Activated CD8-positive, alpha-beta T cell treated with anti-CD3 and anti-CD28 coated beads, Interleukin-2, amount 10 ng/mL, durations not matched to agents 7 days and 5 days (primary cell): Measurements from ENCODE around the gene CHST11. TPM values are rescaled to one million over a fixed set of nuclear protein-coding genes. Genes with fewer than 3 reads are reported as not detected.
A peak's percentile ranks its signal among the peaks of the same experiment; 100 is the strongest.

Source experiments
- ATAC-seq: fragments of 150-1000 bp; cut with Tn5 transposase; one replicate; pipeline ENCODE4 v1.10.0; 2021; ENCODE audit warnings: moderate library complexity
- CTCF ChIA-PET: fragments of 350-600 bp; sonication (Branson Sonifier 250); formaldehyde crosslinking; loops from one replicate; lab custom pipeline; 2021; ENCODE audit warnings: antibody characterized with exemption; lab: Charles Lee
- POLR2A ChIA-PET: fragments of 350-600 bp; sonication (Branson Sonifier 250); formaldehyde crosslinking; loops from one replicate; lab custom pipeline; 2021; ENCODE audit warnings: antibody characterized with exemption; lab: Charles Lee
- DNase-seq: peaks from one replicate; pipeline ENCODE4 v3.0.0-alpha.2; 2020
- H3K27ac Mint-ChIP-seq: one replicate; pipeline ENCODE4 v1.8.0; 2021; ENCODE audit warnings: mild to moderate bottlenecking, mixed read lengths
- H3K27me3 Mint-ChIP-seq: one replicate; pipeline ENCODE4 v1.8.0; 2021; ENCODE audit warnings: low read depth, mixed read lengths
- H3K36me3 Mint-ChIP-seq: one replicate; pipeline ENCODE4 v1.8.0; 2021; ENCODE audit warnings: low read depth, mixed read lengths
- H3K4me1 Mint-ChIP-seq: one replicate; pipeline ENCODE4 v1.8.0; 2021; ENCODE audit warnings: low read depth, mixed read lengths
- H3K4me3 Mint-ChIP-seq: one replicate; pipeline ENCODE4 v1.8.0; 2021; ENCODE audit warnings: mild to moderate bottlenecking, mixed read lengths
- H3K9me3 Mint-ChIP-seq: one replicate; pipeline ENCODE4 v1.8.0; 2022; ENCODE audit warnings: mixed read lengths; ENCODE audit not compliant: insufficient read depth
- total RNA-seq, 2 experiments: library from RNA; stranded (reverse); gene quantifications; one replicate each; pipeline ENCODE4 v1.2.3, GENCODE V29; 2021

The CHST11 gene
- total RNA-seq, result 10 to 100 TPM; 82.1 to 85.2 TPM

- peak; percentile 81 for DNase-seq
- Mint-ChIP-seq H3K36me3 (peaks cover 30% of the 10 kb centered on the region), H3K4me3 (peak within 1 kb of the TSS; percentile 99), H3K27ac (peak within 1 kb of the TSS; percentile 96), H3K27me3 (peaks cover 2% of the 10 kb centered on the region), H3K4me1 (peaks cover 41% of the 10 kb centered on the region), H3K9me3 (no peaks in the 10 kb centered on the region)
- CTCF ChIA-PET, result interaction anchor here (0.9 to 6.2 kb wide), 14 partner anchors 16 to 502 kb away, joined by 3 to 43 read pairs (median 5); partner anchors contain the start of gene SLC41A2
- ATAC-seq, result peak; percentile 71
- POLR2A ChIA-PET, result interaction anchor here (0.7 to 6.3 kb wide), 11 partner anchors 16 to 238 kb away, joined by 3 to 68 read pairs (median 4); no protein-coding TSS in a partner anchor
These were observed at the start of gene CHST11 for GRCh38 chr12:104456417-104456949. Gene CHST11 (plus strand): TSS chr12:104456948.

DNA sequence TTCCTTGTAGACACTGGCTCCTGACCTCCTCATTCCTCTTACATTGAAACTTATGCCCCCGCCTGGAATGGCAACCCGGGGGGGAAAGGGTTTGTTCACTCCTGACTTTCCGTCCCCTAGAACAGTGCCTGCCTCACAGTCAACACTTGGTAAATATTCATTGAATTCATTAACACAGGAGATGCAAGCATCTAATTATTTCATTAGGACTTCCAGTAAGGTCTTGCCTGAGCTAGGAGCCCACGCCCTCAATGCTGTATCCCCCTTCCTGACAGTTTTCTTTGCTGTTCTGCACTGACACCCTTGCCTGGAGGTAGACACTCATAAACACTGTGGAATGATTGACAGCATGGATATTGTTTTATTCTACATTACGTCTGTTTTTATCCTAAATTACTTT, 49.3 kb upstream of the CHST11 start:
- ChIA-PET POLR2A (interaction anchor here (0.6 kb wide), 1 partner anchor 66 kb away, joined by 3 read pairs; no protein-coding TSS in a partner anchor), CTCF (no interaction called here)
- Mint-ChIP-seq H3K27me3 (peaks cover 2% of the 10 kb centered on the region), H3K36me3 (no peaks in the 10 kb centered on the region), H3K4me3 (no peak overlapping the region), H3K9me3 (no peaks in the 10 kb centered on the region), H3K4me1 (no peaks in the 10 kb centered on the region), H3K27ac (no peak overlapping the region)
- DNase-seq (no peak), ATAC-seq (no peak)

- POLR2A ChIA-PET, result no interaction called here
- H3K36me3 Mint-ChIP-seq, result no peaks in the 10 kb centered on the region
- H3K27me3 Mint-ChIP-seq, result peaks cover 2% of the 10 kb centered on the region
- no peak overlapping the region for H3K4me3 Mint-ChIP-seq
- ATAC-seq (no peak), DNase-seq (no peak)
- no peaks in the 10 kb centered on the region for H3K4me1 Mint-ChIP-seq
- H3K27ac Mint-ChIP-seq, result no peak overlapping the region
- no peaks in the 10 kb centered on the region for H3K9me3 Mint-ChIP-seq
- CTCF ChIA-PET, result no interaction called here
These were observed 48.8 kb upstream of the CHST11 start for GRCh38 chr12:104407922-104408321.

DNA sequence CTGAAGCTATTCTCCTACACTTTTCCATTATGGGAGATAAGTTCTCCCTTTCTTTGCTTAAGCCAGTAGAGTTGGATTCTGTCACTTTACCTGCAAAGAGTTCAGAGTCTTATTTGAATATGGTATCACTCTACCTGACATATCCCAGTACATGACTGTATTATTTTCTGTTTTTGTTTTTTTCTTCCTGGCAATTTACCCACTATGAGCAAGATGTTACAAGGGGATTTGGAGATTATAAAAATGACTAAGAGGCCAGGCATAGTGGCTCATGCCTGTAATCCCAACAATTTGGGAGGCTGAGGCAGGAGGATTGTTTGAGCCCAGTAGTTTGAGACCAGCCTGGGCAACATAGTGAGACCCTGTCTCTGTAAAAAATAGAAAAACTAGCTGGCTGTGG, 46.4 kb upstream of the CHST11 start:
- Mint-ChIP-seq H3K36me3 (no peaks in the 10 kb centered on the region), H3K4me1 (no peaks in the 10 kb centered on the region), H3K27ac (no peak overlapping the region), H3K4me3 (no peak overlapping the region), H3K27me3 (peaks cover 2% of the 10 kb centered on the region), H3K9me3 (no peaks in the 10 kb centered on the region)
- DNase-seq, result no peak
- no peak for ATAC-seq
- POLR2A ChIA-PET, result no interaction called here
- CTCF ChIA-PET, result interaction anchor here (1.5 kb wide), 1 partner anchor 29 kb away, joined by 4 read pairs; no protein-coding TSS in a partner anchor

DNA sequence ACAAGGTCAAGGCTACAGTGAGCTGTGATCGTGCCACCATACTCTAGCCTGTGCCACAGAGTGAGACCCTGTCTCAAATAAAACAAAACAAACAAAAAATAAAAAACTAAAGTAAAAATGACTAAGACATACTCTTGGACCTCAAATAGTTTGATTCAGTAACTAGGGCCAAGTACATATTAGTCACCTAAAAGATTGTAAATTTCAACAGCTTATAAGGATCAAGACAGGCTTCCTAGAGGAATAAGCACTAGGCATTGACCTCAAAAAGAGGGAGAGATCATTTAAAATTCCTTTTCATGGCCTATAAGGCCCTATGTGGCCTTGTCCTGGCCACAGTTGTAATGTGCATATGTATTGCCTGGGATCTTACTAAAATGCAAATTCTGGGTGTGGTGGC, 46.0 kb upstream of the CHST11 start:
- Mint-ChIP-seq H3K36me3 (no peaks in the 10 kb centered on the region), H3K4me3 (no peak overlapping the region), H3K9me3 (no peaks in the 10 kb centered on the region), H3K27ac (no peak overlapping the region), H3K4me1 (no peaks in the 10 kb centered on the region), H3K27me3 (peaks cover 2% of the 10 kb centered on the region)
- CTCF ChIA-PET, result interaction anchor here (1.5 kb wide), 1 partner anchor 29 kb away, joined by 4 read pairs; no protein-coding TSS in a partner anchor
- DNase-seq, result no peak
- POLR2A ChIA-PET, result no interaction called here
- ATAC-seq, result no peak

GRCh38 chr12:104411826-104412641, 44.7 kb upstream of the CHST11 start:
- no peak overlapping the region for H3K27ac Mint-ChIP-seq
- no peak overlapping the region for H3K4me3 Mint-ChIP-seq
- ChIA-PET POLR2A (no interaction called here), CTCF (no interaction called here)
- no peaks in the 10 kb centered on the region for H3K27me3 Mint-ChIP-seq
- no peaks in the 10 kb centered on the region for H3K9me3 Mint-ChIP-seq
- H3K4me1 Mint-ChIP-seq, result no peaks in the 10 kb centered on the region
- DNase-seq (no peak), ATAC-seq (no peak)
- no peaks in the 10 kb centered on the region for H3K36me3 Mint-ChIP-seq

GRCh38 chr12:104412681-104413080, 44.1 kb upstream of the CHST11 start:
- H3K27ac Mint-ChIP-seq, result no peak overlapping the region
- H3K36me3 Mint-ChIP-seq, result no peaks in the 10 kb centered on the region
- no peak overlapping the region for H3K4me3 Mint-ChIP-seq
- CTCF ChIA-PET, result no interaction called here
- no peaks in the 10 kb centered on the region for H3K9me3 Mint-ChIP-seq
- POLR2A ChIA-PET, result no interaction called here
- ATAC-seq (no peak), DNase-seq (no peak)
- no peaks in the 10 kb centered on the region for H3K4me1 Mint-ChIP-seq
- H3K27me3 Mint-ChIP-seq, result no peaks in the 10 kb centered on the region

GRCh38 chr12:104413330-104413729, 43.4 kb upstream of the CHST11 start:
- ATAC-seq (no peak), DNase-seq (no peak)
- Mint-ChIP-seq H3K9me3 (no peaks in the 10 kb centered on the region), H3K4me1 (no peaks in the 10 kb centered on the region), H3K36me3 (no peaks in the 10 kb centered on the region), H3K27me3 (no peaks in the 10 kb centered on the region), H3K27ac (no peak overlapping the region), H3K4me3 (no peak overlapping the region)
- CTCF ChIA-PET, result no interaction called here
- POLR2A ChIA-PET, result no interaction called here

- no peaks in the 10 kb centered on the region for H3K36me3 Mint-ChIP-seq
- no peaks in the 10 kb centered on the region for H3K4me1 Mint-ChIP-seq
- H3K4me3 Mint-ChIP-seq, result no peak overlapping the region
- H3K27me3 Mint-ChIP-seq, result no peaks in the 10 kb centered on the region
- ATAC-seq, result no peak
- no peak overlapping the region for H3K27ac Mint-ChIP-seq
- H3K9me3 Mint-ChIP-seq, result no peaks in the 10 kb centered on the region
- CTCF ChIA-PET, result interaction anchor here (0.9 kb wide), 1 partner anchor 33 kb away, joined by 3 read pairs; no protein-coding TSS in a partner anchor
- POLR2A ChIA-PET, result no interaction called here
- no peak for DNase-seq
These were observed 42.0 kb upstream of the CHST11 start for GRCh38 chr12:104414581-104415341.

DNA sequence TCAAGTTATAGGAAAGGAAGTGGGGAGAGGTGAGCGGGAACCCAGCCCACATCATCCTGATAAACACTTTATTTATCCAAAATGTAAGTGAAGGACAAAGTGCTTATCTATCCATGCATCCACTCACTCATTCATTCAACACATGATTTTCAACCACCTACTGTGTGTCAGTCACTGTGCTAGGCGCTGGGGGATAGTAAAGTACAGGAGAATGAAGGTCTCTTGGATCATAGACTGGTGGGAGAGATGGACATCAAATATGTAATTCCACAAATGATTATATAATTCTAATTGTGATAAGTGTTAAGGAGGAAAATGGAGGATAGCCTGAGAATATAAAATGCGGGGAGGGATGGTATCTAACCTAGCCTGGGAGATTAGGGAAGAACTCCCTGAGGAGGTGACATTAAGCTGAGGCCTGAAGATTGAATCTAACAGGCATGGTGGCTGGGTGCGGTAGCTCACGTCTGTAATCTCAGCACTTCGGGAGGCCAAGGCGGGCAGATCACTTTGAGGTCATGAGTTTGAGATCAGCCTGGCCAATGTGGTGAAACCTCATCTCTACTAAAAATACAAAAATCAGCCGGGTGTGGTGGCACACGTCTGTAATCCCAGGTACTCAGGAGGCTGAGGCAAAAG, 41.3 kb upstream of the CHST11 start:
- Mint-ChIP-seq H3K36me3 (no peaks in the 10 kb centered on the region), H3K9me3 (no peaks in the 10 kb centered on the region), H3K4me1 (no peaks in the 10 kb centered on the region), H3K27me3 (no peaks in the 10 kb centered on the region), H3K27ac (no peak overlapping the region), H3K4me3 (no peak overlapping the region)
- ChIA-PET POLR2A (interaction anchor here (0.6 kb wide), 1 partner anchor 426 kb away, joined by 3 read pairs; no protein-coding TSS in a partner anchor), CTCF (no interaction called here)
- DNase-seq (no peak), ATAC-seq (no peak)

GRCh38 chr12:104416136-104416535, 40.6 kb upstream of the CHST11 start:
- CTCF ChIA-PET, result no interaction called here

More at GRCh38 chr12:104416136-104416535, 40.6 kb upstream of the CHST11 start:
- Mint-ChIP-seq H3K4me3 (no peak overlapping the region), H3K9me3 (no peaks in the 10 kb centered on the region), H3K4me1 (peaks cover 4% of the 10 kb centered on the region), H3K27me3 (no peaks in the 10 kb centered on the region), H3K27ac (no peak overlapping the region), H3K36me3 (no peaks in the 10 kb centered on the region)
- DNase-seq (no peak), ATAC-seq (no peak)
- POLR2A ChIA-PET, result interaction anchor here (0.6 kb wide), 1 partner anchor 427 kb away, joined by 3 read pairs; no protein-coding TSS in a partner anchor
